GM23338 (cell line): ENCODE results near the gene SVOPL. TPM values are rescaled to one million over a fixed set of nuclear protein-coding genes. Genes with fewer than 3 reads are reported as not detected.

Experiments used
- ATAC-seq: fragments of 200-7000 bp; cut with Tn5 transposase; 3 replicates; pipeline ENCODE4 v1.9.1; 2020
- DNase-seq: peaks from one replicate; pipeline ENCODE4 v3.0.0-alpha.2; 2015; ENCODE audit warnings: low spot score
- H2AFZ ChIP-seq: fragments of 200-600 bp; sonication (generic); 2 replicates; pipeline ENCODE4 v1.8.0; 2016; ENCODE audit warnings: antibody characterized with exemption, mild to moderate bottlenecking, moderate library complexity
- H3F3A ChIP-seq: fragments of 200-600 bp; sonication (generic); replicated peaks from 2 replicates; pipeline ENCODE4 v1.8.0; 2017; ENCODE audit warnings: antibody characterized with exemption, mixed run types, low read depth
- H3K27ac ChIP-seq: fragments of 200-600 bp; sonication (generic); 2 replicates; pipeline ENCODE4 v1.6.1; 2016; ENCODE audit warnings: low read depth
- H3K27me3 ChIP-seq: fragments of 200-600 bp; sonication (generic); 2 replicates; pipeline ENCODE4 v1.8.0; 2016; ENCODE audit warnings: mild to moderate bottlenecking, mixed run types, moderate library complexity; ENCODE audit not compliant: insufficient read depth
- H3K36me3 ChIP-seq: fragments of 200-600 bp; sonication (generic); 2 replicates; pipeline ENCODE4 v1.8.0; 2016; ENCODE audit warnings: mild to moderate bottlenecking; ENCODE audit not compliant: insufficient read depth
- H3K4me1 ChIP-seq: fragments of 200-600 bp; sonication (generic); 2 replicates; pipeline ENCODE4 v1.8.0; 2016; ENCODE audit warnings: mild to moderate bottlenecking, moderate library complexity; ENCODE audit not compliant: insufficient read depth
- H3K4me2 ChIP-seq: fragments of 200-600 bp; sonication (generic); 2 replicates; pipeline ENCODE4 v1.7.1; 2017; ENCODE audit warnings: mixed run types
- H3K4me3 ChIP-seq: fragments of 200-600 bp; sonication (generic); 2 replicates; pipeline ENCODE4 v1.6.1; 2016; ENCODE audit warnings: mixed run types
- H3K79me2 ChIP-seq: fragments of 200-600 bp; sonication (generic); replicated peaks from 2 replicates; pipeline ENCODE4 v1.8.0; 2017; ENCODE audit warnings: mild to moderate bottlenecking; ENCODE audit not compliant: insufficient read depth
- H3K9me2 ChIP-seq: fragments of 200-600 bp; sonication (generic); 2 replicates; pipeline ENCODE4 v1.8.0; 2017; ENCODE audit not compliant: insufficient read depth
- H4K20me1 ChIP-seq: fragments of 200-600 bp; sonication (generic); replicated peaks from 2 replicates; pipeline ENCODE4 v1.8.0; 2017; ENCODE audit warnings: mild to moderate bottlenecking; ENCODE audit not compliant: insufficient read depth
- H3K27ac Mint-ChIP-seq: 2 replicates; pipeline ENCODE4 v1.8.0; 2020; ENCODE audit warnings: inconsistent platforms, mild to moderate bottlenecking, moderate library complexity, mixed read lengths
- H3K27me3 Mint-ChIP-seq: 3 replicates; pipeline ENCODE4 v1.8.0; 2022; ENCODE audit warnings: low read depth, mild to moderate bottlenecking, moderate library complexity, mixed read lengths, inconsistent platforms; ENCODE audit not compliant: insufficient read depth, poor library complexity
- H3K36me3 Mint-ChIP-seq: 3 replicates; pipeline ENCODE4 v1.8.0; 2021; ENCODE audit warnings: low read depth, mild to moderate bottlenecking, inconsistent platforms, moderate library complexity, mixed read lengths
- H3K4me1 Mint-ChIP-seq: 3 replicates; pipeline ENCODE4 v1.8.0; 2020; ENCODE audit warnings: mild to moderate bottlenecking, inconsistent platforms, mixed read lengths
- H3K4me3 Mint-ChIP-seq: 3 replicates; pipeline ENCODE4 v1.8.0; 2021; ENCODE audit warnings: moderate library complexity, mild to moderate bottlenecking, inconsistent platforms, mixed read lengths
- H3K9me3 Mint-ChIP-seq: 3 replicates; pipeline ENCODE4 v1.8.0; 2020; ENCODE audit warnings: moderate library complexity, mild to moderate bottlenecking, inconsistent platforms, mixed read lengths
- CREB1 ChIP-seq: fragments of 250-450 bp; sonication (Bioruptor Pico); IDR thresholded peaks from 2 replicates; pipeline ENCODE4 v1.5.0; 2020; ENCODE audit warnings: low read depth, mild to moderate bottlenecking, moderate library complexity
- CTCF ChIP-seq, 2 experiments: fragments of 200-600 bp in 1 of 2; sonication (generic) in 1 of 2; conservative IDR thresholded peaks; 2 replicates each; pipeline versions ENCODE4 v1.5.1 to v1.6.1; 2016 to 2017; ENCODE audit warnings: antibody characterized with exemption in 2 of 2, low read depth in 2 of 2, mild to moderate bottlenecking in 2 of 2, moderate library complexity in 1 of 2
- EZH2 ChIP-seq: fragments of 200-600 bp; sonication (generic); IDR thresholded peaks from one replicate; pipeline ENCODE4 v1.8.0; 2017; ENCODE audit warnings: antibody characterized with exemption, mild to moderate bottlenecking, low read depth; ENCODE audit not compliant: unreplicated experiment
- NANOG ChIP-seq: IDR thresholded peaks from 2 replicates; pipeline ENCODE4 v1.6.1; 2016; ENCODE audit warnings: antibody characterized with exemption, borderline replicate concordance
- STAT1 ChIP-seq: IDR thresholded peaks from one replicate; pipeline ENCODE4 v1.6.1; 2016; ENCODE audit warnings: antibody characterized with exemption; ENCODE audit not compliant: unreplicated experiment
- ZNF114 ChIP-seq: fragments of 250-450 bp; sonication (Bioruptor Pico); IDR thresholded peaks from 2 replicates; pipeline ENCODE4 v1.5.0; 2020; ENCODE audit warnings: mild to moderate bottlenecking, moderate library complexity
- ZNF462 ChIP-seq: fragments of 250-450 bp; sonication (Bioruptor Pico); IDR thresholded peaks from 2 replicates; pipeline ENCODE4 v1.5.0; 2020; ENCODE audit warnings: mild to moderate bottlenecking, moderate library complexity
- polyA plus RNA-seq: library from polyadenylated mRNA; unstranded; fragments of >200 nt; fragmentation: Nextera tagmentation; extraction: Ambion mirVana; gene quantifications from 2 replicates; pipeline ENCODE4 v1.2.1, GENCODE V29; 2016
- total RNA-seq: library from RNA; depleted of rRNA; stranded (reverse); fragments of >200 nt; shearing (Covaris generic); gene quantifications from 2 replicates; pipeline ENCODE4 v1.2.3, GENCODE V29; 2014

Gene SVOPL
- total and polyA plus RNA-seq, 2 experiments from 2014 or later: 1.4 to 2.1 TPM

DNA sequence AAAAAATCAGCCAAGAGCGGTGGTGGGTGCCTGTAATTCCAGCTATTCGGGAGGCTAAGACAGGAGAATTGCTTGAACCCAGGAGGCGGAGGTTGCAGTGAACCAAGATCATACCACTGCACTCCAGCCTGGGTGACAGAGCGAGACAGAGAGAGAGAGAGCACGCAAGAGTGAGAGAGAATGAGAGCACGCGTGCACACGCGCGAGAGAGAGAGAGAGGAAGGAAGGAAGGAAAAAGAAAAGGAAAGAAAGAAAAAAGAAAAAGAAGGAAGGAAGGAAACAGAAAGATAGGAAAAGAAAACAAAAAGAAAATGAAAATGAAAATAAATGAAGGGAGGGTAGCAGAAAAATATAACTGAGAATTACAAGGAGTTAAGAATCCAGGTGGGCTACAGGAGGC lies 82.7 kb downstream of the SVOPL start:
- Histone ChIP-seq H3K9me2 (no peaks in the 10 kb centered on the region), H3K79me2 (no peaks in the 10 kb centered on the region), H3F3A (no peaks in the 10 kb centered on the region), H3K27ac (no peak overlapping the region), H3K36me3 (no peaks in the 10 kb centered on the region), H3K4me2 (no peak overlapping the region), H2AFZ (no peak overlapping the region), H3K27me3 (no peaks in the 10 kb centered on the region), H4K20me1 (no peaks in the 10 kb centered on the region), H3K4me1 (no peaks in the 10 kb centered on the region), H3K4me3 (no peak overlapping the region)
- Mint-ChIP-seq H3K36me3 (no peaks in the 10 kb centered on the region), H3K27ac (no peak overlapping the region), H3K4me1 (no peaks in the 10 kb centered on the region), H3K9me3 (no peaks in the 10 kb centered on the region), H3K27me3 (peaks cover 2% of the 10 kb centered on the region), H3K4me3 (no peak overlapping the region)
- no peak for DNase-seq
- no peak for ATAC-seq
- TF ChIP-seq EZH2 (no peak), ZNF114 (CRISPR knock-in tag) (no peak), CTCF (conservative IDR thresholded peaks at IDR 0.05; ENCODE audit: low read depth in 2 of 2) (no peak), CREB1 (CRISPR knock-in tag) (no peak), NANOG (no peak)

DNA sequence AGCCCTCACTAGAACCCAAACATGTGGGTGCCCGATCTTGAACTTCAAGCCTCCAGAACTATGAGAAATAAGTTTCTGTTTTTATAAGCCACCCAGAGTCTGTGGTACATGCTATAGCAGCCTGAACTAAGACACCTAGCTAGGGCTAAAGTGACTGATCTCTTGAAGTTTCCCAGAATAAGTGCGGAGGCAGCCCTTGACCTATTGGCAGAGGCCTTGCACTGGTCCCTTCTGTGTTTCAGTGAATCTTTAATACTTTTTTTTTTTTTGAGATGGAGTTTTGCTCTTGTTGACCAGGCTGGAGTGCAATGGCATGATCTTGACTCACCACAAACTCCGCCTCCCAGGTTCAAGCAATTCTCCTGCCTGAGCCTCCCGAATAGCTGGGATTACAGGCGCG lies 85.1 kb downstream of the SVOPL start:
- no peak overlapping the region for H3K4me2 ChIP-seq
- H2AFZ ChIP-seq: no peak overlapping the region
- Mint-ChIP-seq H3K36me3 (no peaks in the 10 kb centered on the region), H3K27ac (no peak overlapping the region), H3K27me3 (peaks cover 6% of the 10 kb centered on the region), H3K9me3 (no peaks in the 10 kb centered on the region), H3K4me1 (no peaks in the 10 kb centered on the region), H3K4me3 (no peak overlapping the region)
- no peaks in the 10 kb centered on the region for H3K79me2 ChIP-seq
- TF ChIP-seq ZNF462 (CRISPR knock-in tag) (no peak), CTCF (conservative IDR thresholded peaks at IDR 0.05; ENCODE audit: low read depth in 2 of 2) (no peak), STAT1 (no peak)
- no peak overlapping the region for H3K27ac ChIP-seq
- H3K4me1 ChIP-seq: no peaks in the 10 kb centered on the region
- ATAC-seq (no peak), DNase-seq (no peak)
- H3K36me3 ChIP-seq: no peaks in the 10 kb centered on the region
- no peaks in the 10 kb centered on the region for H3K9me2 ChIP-seq
- no peaks in the 10 kb centered on the region for H4K20me1 ChIP-seq
- H3K27me3 ChIP-seq: no peaks in the 10 kb centered on the region
- H3F3A ChIP-seq: no peaks in the 10 kb centered on the region
- no peak overlapping the region for H3K4me3 ChIP-seq
